Ishikawa (cell line): ENCODE measurements around the gene KLF13.
A peak's percentile ranks its signal among the peaks of the same experiment; 100 is the strongest.

Experiments
- CEBPB ChIP-seq: IDR thresholded peaks from 2 replicates; pipeline ENCODE4 v1.6.1; 2012
- CREB1 ChIP-seq: IDR thresholded peaks from 2 replicates; pipeline ENCODE4 v1.6.1; 2012; ENCODE audit warnings: low read depth
- EGR1 ChIP-seq: IDR thresholded peaks from 2 replicates; pipeline ENCODE4 v1.6.1; 2012
- EP300 ChIP-seq: IDR thresholded peaks from 2 replicates; pipeline ENCODE4 v1.6.1; 2012; ENCODE audit warnings: borderline replicate concordance
- FOXM1 ChIP-seq: IDR thresholded peaks from 2 replicates; pipeline ENCODE4 v1.6.1; 2012; ENCODE audit warnings: low read depth, borderline replicate concordance
- NFIC ChIP-seq: IDR thresholded peaks from 2 replicates; pipeline ENCODE4 v1.6.1; 2012
- RAD21 ChIP-seq: IDR thresholded peaks from 2 replicates; pipeline ENCODE4 v1.6.1; 2012; ENCODE audit warnings: low read depth
- TAF1 ChIP-seq: IDR thresholded peaks from 2 replicates; pipeline ENCODE4 v1.6.1; 2012; ENCODE audit warnings: low read depth, mild to moderate bottlenecking
- TCF12 ChIP-seq: IDR thresholded peaks from 2 replicates; pipeline ENCODE4 v1.6.1; 2012; ENCODE audit warnings: low read depth
- TEAD4 ChIP-seq: IDR thresholded peaks from 2 replicates; pipeline ENCODE4 v1.6.1; 2012
- YY1 ChIP-seq: IDR thresholded peaks from 2 replicates; pipeline ENCODE4 v1.6.1; 2012; ENCODE audit warnings: low read depth
- ZBTB7A ChIP-seq: IDR thresholded peaks from 2 replicates; pipeline ENCODE4 v1.6.1; 2012; ENCODE audit warnings: low read depth
- TF ChIP-seq, protein P1 (sequence below): IDR thresholded peaks from 2 replicates; pipeline ENCODE4 v1.6.1; 2012
- TF ChIP-seq, protein P2 (sequence below): IDR thresholded peaks from 2 replicates; pipeline ENCODE4 v1.6.1; 2012; ENCODE audit warnings: low read depth, mild to moderate bottlenecking
- TF ChIP-seq, protein P3 (sequence below): IDR thresholded peaks from 2 replicates; pipeline ENCODE4 v1.6.1; 2012

Gene KLF13

DNA sequence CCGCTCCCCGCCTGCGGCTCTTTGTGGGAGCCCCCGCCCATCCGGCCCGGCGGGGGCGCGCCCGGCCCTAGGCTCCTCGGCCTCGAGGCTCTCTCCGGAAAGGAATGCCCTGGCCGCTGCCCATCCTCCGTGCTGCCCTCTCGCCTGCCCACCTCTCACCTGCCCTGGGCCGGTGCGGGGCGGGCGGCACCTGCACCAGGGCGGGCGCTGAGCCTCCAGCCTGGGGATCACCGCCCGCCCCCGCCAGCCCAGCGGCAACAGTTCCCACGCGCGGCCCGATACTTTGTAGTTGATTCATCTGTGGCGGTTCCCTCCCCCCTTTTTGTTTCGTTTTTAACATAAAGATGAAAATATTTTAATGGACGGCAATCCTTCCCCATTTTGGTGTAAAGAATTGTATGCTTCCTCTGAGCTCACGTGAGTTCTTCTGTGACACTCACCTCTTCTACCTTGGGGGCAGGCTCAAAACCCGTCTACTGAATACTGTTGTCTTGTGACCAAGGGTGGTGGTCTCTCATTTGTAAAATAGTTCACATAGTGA lies 1.9 kb downstream of the KLF13 start:
- TF ChIP-seq EGR1, result peak; percentile 67
- no peak for TF ChIP-seq CREB1
- TF ChIP-seq, protein P1, sequence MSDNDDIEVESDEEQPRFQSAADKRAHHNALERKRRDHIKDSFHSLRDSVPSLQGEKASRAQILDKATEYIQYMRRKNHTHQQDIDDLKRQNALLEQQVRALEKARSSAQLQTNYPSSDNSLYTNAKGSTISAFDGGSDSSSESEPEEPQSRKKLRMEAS, result 0 out of 2 replicates have a peak, but pooled peaks have one; percentile 6
- TF ChIP-seq EP300, result no peak

DNA sequence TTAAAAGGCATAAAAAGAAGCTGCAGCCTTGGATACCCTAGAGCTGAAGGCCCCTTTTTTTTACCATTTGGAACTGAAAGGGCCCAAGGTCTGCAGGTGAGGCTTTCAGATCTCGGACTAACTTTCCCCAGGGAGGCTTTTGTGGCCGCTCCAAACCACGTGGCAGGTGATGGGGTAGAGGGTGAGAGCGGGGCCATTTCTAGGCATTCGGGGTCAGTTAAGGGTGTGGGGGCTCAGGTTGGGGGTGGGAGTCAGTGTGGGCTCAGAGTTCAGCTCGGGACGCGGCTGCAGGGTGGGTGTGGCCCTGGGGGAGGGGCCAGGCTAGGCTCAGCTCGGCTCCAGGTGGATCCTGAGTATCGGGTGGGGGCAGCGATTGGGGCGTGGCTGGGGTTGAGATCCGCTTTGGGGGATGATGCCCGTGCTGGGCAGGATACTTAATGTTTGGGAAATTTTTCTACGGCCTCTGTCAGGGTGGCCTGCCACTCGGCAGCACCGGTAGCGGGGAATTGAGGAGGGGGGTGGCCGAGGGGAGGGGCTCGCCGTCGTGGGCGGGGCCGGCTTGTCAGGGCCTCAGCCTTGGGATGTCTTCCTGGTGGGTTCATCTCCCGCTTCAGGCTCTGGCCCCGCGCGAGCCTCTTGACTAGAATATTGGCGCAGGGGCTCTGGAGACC lies 2.5 kb downstream of the KLF13 start:
- no peak for TF ChIP-seq TEAD4
- no peak for TF ChIP-seq TAF1
- TF ChIP-seq, protein P1, result peak; percentile 22; the same call in 1 of the 2 replicates
- TF ChIP-seq ZBTB7A, result no peak
- no peak for TF ChIP-seq RAD21
- TF ChIP-seq FOXM1, result no peak

DNA sequence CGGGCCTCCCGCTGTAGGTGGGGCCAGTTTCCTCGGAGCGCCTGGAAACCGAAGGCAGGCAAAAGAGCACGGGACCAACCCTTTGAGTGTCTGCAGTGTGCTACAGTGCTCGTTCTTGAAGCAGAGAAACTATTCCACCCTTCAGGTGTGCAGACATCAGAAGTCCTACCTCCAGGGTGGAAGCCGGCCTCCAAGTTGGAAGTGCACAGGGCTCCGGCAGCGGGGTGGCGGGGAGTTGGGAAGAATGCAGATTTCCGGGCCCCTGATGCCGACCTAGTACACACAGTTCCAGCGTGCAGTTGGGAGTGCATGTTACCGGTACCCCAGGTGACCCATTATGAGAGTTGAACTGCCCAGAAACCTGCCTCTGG lies 3.0 kb downstream of the KLF13 start:
- TF ChIP-seq CREB1 (no peak), RAD21 (no peak), TAF1 (no peak), CEBPB (no peak), YY1 (no peak), FOXM1 (no peak), NFIC (no peak), TEAD4 (no peak), EGR1 (no peak), ZBTB7A (no peak), EP300 (no peak), TCF12 (no peak)
- TF ChIP-seq, protein P2, sequence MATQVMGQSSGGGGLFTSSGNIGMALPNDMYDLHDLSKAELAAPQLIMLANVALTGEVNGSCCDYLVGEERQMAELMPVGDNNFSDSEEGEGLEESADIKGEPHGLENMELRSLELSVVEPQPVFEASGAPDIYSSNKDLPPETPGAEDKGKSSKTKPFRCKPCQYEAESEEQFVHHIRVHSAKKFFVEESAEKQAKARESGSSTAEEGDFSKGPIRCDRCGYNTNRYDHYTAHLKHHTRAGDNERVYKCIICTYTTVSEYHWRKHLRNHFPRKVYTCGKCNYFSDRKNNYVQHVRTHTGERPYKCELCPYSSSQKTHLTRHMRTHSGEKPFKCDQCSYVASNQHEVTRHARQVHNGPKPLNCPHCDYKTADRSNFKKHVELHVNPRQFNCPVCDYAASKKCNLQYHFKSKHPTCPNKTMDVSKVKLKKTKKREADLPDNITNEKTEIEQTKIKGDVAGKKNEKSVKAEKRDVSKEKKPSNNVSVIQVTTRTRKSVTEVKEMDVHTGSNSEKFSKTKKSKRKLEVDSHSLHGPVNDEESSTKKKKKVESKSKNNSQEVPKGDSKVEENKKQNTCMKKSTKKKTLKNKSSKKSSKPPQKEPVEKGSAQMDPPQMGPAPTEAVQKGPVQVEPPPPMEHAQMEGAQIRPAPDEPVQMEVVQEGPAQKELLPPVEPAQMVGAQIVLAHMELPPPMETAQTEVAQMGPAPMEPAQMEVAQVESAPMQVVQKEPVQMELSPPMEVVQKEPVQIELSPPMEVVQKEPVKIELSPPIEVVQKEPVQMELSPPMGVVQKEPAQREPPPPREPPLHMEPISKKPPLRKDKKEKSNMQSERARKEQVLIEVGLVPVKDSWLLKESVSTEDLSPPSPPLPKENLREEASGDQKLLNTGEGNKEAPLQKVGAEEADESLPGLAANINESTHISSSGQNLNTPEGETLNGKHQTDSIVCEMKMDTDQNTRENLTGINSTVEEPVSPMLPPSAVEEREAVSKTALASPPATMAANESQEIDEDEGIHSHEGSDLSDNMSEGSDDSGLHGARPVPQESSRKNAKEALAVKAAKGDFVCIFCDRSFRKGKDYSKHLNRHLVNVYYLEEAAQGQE, result no peak
- TF ChIP-seq, protein P1, result no peak
- TF ChIP-seq, protein P3, sequence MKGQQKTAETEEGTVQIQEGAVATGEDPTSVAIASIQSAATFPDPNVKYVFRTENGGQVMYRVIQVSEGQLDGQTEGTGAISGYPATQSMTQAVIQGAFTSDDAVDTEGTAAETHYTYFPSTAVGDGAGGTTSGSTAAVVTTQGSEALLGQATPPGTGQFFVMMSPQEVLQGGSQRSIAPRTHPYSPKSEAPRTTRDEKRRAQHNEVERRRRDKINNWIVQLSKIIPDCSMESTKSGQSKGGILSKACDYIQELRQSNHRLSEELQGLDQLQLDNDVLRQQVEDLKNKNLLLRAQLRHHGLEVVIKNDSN, result no peak

DNA sequence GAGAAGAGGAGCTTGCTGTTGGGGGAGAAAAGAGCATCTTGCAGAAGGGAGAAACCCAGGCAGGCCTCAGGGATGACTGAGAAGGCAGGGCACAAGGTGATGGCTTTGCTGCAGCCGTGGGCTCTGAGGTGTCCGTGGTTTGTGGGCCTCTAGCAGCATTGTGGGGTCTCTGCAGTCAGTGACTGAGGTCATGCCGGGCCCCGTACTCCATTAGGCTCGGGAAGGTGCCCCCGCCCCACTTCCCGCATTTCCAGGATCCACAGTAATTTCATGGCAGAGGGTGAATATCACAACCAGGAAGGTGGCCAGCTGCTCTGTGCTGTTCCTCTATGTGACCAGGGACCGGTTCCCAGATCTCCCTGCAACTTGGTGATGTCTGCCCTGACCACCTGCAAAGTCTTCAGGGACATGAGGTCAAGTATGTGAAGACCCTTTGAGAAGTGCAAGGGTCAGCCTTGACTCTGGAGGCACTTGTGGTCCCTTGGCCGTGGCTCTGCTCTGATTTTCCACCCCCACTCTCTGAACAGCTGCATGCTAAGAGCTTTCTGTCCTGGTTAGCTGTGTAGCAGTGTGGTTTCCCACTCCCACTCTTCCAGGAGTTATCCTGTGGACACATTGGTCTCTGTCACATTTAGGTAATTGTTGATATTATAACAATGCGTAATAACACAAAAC lies 3.6 kb downstream of the KLF13 start:
- TF ChIP-seq TEAD4, result no peak
- TF ChIP-seq EP300, result no peak
- TF ChIP-seq TAF1, result no peak
- TF ChIP-seq RAD21, result no peak
- TF ChIP-seq, protein P3, result no peak
- no peak for TF ChIP-seq ZBTB7A
- TF ChIP-seq TCF12, result no peak
- TF ChIP-seq NFIC, result no peak
- no peak for TF ChIP-seq CREB1
- TF ChIP-seq FOXM1, result no peak
- TF ChIP-seq, protein P2, result no peak

DNA sequence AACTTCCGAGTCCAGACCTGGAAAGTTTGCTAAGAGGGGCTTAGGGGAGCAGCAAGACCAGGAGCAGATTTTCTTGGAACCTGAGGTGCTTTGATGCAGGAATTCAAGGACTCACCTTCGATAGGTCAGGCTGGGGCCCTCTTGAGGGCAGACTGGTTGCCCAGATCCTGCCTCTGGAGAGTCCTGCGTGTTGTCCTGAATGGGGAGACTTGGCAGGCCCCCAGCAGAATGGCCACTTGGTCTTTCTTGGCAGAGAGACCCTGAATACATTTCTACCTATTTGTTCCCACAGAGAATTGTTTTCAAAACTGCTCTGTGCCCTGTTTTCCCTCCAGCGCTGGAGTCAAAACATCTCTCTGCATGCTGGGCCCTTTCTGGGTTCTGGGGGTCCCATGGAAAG lies 4.2 kb downstream of the KLF13 start:
- TF ChIP-seq, protein P3, result no peak
- no peak for TF ChIP-seq RAD21
- TF ChIP-seq TEAD4, result no peak
- TF ChIP-seq, protein P1, result no peak
- no peak for TF ChIP-seq TAF1
- no peak for TF ChIP-seq EGR1
- TF ChIP-seq FOXM1, result no peak
- TF ChIP-seq CEBPB, result no peak
- no peak for TF ChIP-seq TCF12
- TF ChIP-seq NFIC, result no peak
- no peak for TF ChIP-seq EP300
- TF ChIP-seq CREB1, result no peak
- TF ChIP-seq YY1, result no peak
- TF ChIP-seq, protein P2, result no peak
- TF ChIP-seq ZBTB7A, result no peak
